HG02840 (cell line): ENCODE measurements around the gene DAPK3.
"Not testable (repeated sequence)": the region's sequence is repeated elsewhere in the genome, so short reads cannot be mapped to it uniquely, and the experiment has no call there.

Source experiments
- ATAC-seq: cut with Tn5 transposase; IDR thresholded peaks from one replicate; pipeline ENCODE4 v1.9.1; 2021; ENCODE audit warnings: mild to moderate bottlenecking, moderate library complexity, moderate number of reproducible peaks; ENCODE audit not compliant: unreplicated experiment, low FRiP score

DAPK3 gene

GRCh38 chr19:3970808-3971598 is at the start of gene DAPK3:
TSS of gene DAPK3 (minus strand) at chr19:3971099. CDS start at chr19:3969735, 1,364 bp downstream.
- ATAC-seq = peak; percentile 91

- no peak for ATAC-seq
Observed at GRCh38 chr19:4019578-4019977, 48.7 kb upstream of the DAPK3 start.

GRCh38 chr19:4018775-4019504 is 48.0 kb upstream of the DAPK3 start:
- ATAC-seq = no peak

- ATAC-seq = no peak
Observed at GRCh38 chr19:4018140-4018613, 47.3 kb upstream of the DAPK3 start.

GRCh38 chr19:4016903-4017638 is 46.2 kb upstream of the DAPK3 start:
- no peak for ATAC-seq

GRCh38 chr19:4016486-4016885 is 45.6 kb upstream of the DAPK3 start:
- ATAC-seq = no peak

- no peak for ATAC-seq
Observed at GRCh38 chr19:4015705-4016402, 45.0 kb upstream of the DAPK3 start.

- no peak for ATAC-seq
Observed at GRCh38 chr19:4014541-4015491, 43.9 kb upstream of the DAPK3 start.

GRCh38 chr19:4013886-4014540 is 43.1 kb upstream of the DAPK3 start:
- ATAC-seq = no peak

- no peak for ATAC-seq
Observed at GRCh38 chr19:4012975-4013634, 42.2 kb upstream of the DAPK3 start.

GRCh38 chr19:4012092-4012974 is 41.4 kb upstream of the DAPK3 start:
- no peak for ATAC-seq

- ATAC-seq = not testable (repeated sequence)
Observed at GRCh38 chr19:4011430-4011829, 40.5 kb upstream of the DAPK3 start.

- no peak for ATAC-seq
Observed at GRCh38 chr19:4010808-4011110, 39.9 kb upstream of the DAPK3 start.

GRCh38 chr19:4009990-4010807 is 39.3 kb upstream of the DAPK3 start:
- no peak for ATAC-seq

- ATAC-seq = no peak
Observed at GRCh38 chr19:4007836-4008539, 37.1 kb upstream of the DAPK3 start.
